Muscle layer of duodenum (tissue), 2 donors: ENCODE data around the gene ARMH4.

ENCODE experiments used
- H3K27ac ChIP-seq: one replicate; pipeline ENCODE4 v1.7.0; 2013; ENCODE audit warnings: mild to moderate bottlenecking, low read length
- H3K27me3 ChIP-seq: one replicate; pipeline ENCODE4 v1.7.0; 2013; ENCODE audit warnings: low read depth, mild to moderate bottlenecking, control low read depth, low read length
- H3K36me3 ChIP-seq, 2 donors: one replicate each; pipeline ENCODE4 v1.7.0; 2013; ENCODE audit warnings: low read length in 2 of 2, control low read depth in 1 of 2, mild to moderate bottlenecking in 1 of 2; ENCODE audit not compliant: insufficient read depth in 2 of 2, control insufficient read depth in 1 of 2
- H3K4me1 ChIP-seq, 2 donors: one replicate each; pipeline ENCODE4 v1.7.0; 2013; ENCODE audit warnings: low read length in 2 of 2, mild to moderate bottlenecking in 2 of 2, control low read depth in 1 of 2, moderate library complexity in 1 of 2; ENCODE audit not compliant: insufficient read depth in 2 of 2, control insufficient read depth in 1 of 2
- H3K4me3 ChIP-seq, 2 donors: one replicate each; pipeline ENCODE4 v1.7.0; 2013; ENCODE audit warnings: low read length in 2 of 2, low read depth in 1 of 2, mild to moderate bottlenecking in 1 of 2
- H3K9me3 ChIP-seq, 2 donors: one replicate each; pipeline ENCODE4 v1.7.0; 2013; ENCODE audit warnings: low read length in 2 of 2, control low read depth in 1 of 2, mild to moderate bottlenecking in 1 of 2; ENCODE audit not compliant: control insufficient read depth in 1 of 2
- donor health status: healthy.

Gene ARMH4

GRCh38 chr14:58152014-58152857, at the start of gene ARMH4:
Gene ARMH4, minus strand, starts transcription at chr14:58152213. Its CDS starts 12,855 bp downstream, at chr14:58139358.
- Histone ChIP-seq H3K27ac (no peak within 1 kb of the TSS), H3K36me3 (no peaks in the 10 kb centered on the region), H3K9me3 (no peaks in the 10 kb centered on the region), H3K4me3 (peak within 1 kb of the TSS; percentile 78 to 95), H3K27me3 (peaks cover 3% of the 10 kb centered on the region), H3K4me1 (peaks cover 0 to 9% of the 10 kb centered on the region in 2 donors)

GRCh38 chr14:58200846-58201245, 48.8 kb upstream of the ARMH4 start:
- Histone ChIP-seq H3K27ac (peak overlapping the region; percentile 83), H3K4me1 (peaks cover 0 to 14% of the 10 kb centered on the region in 2 donors), H3K4me3 (peak overlapping the region; percentile 88 to 97), H3K9me3 (no peaks in the 10 kb centered on the region), H3K36me3 (peaks cover 0 to 7% of the 10 kb centered on the region in 2 donors), H3K27me3 (no peaks in the 10 kb centered on the region)

- Histone ChIP-seq H3K4me1 (peaks cover 0 to 14% of the 10 kb centered on the region in 2 donors), H3K4me3 (peak overlapping the region; percentile 88 to 97), H3K9me3 (no peaks in the 10 kb centered on the region), H3K36me3 (peaks cover 0 to 7% of the 10 kb centered on the region in 2 donors), H3K27ac (peak overlapping the region; percentile 83), H3K27me3 (no peaks in the 10 kb centered on the region)
Measured at GRCh38 chr14:58200480-58200841, 48.4 kb upstream of the ARMH4 start.

- H3K9me3 ChIP-seq, result no peaks in the 10 kb centered on the region
- H3K27me3 ChIP-seq, result no peaks in the 10 kb centered on the region
- H3K4me3 ChIP-seq, result peak within 1 kb of the TSS; percentile 88 to 97
- H3K27ac ChIP-seq, result peak within 1 kb of the TSS; percentile 83
- peaks cover 0 to 14% of the 10 kb centered on the region in 2 donors for H3K4me1 ChIP-seq
- H3K36me3 ChIP-seq, result peaks cover 0 to 7% of the 10 kb centered on the region in 2 donors
Measured at GRCh38 chr14:58199726-58200479, 47.9 kb upstream of the ARMH4 start, which contains the start of gene ACTR10. Gene ACTR10, plus strand, starts transcription at chr14:58200149. Its CDS starts 69 bp downstream, at chr14:58200218.

GRCh38 chr14:58198086-58198485, 46.1 kb upstream of the ARMH4 start:
- peaks cover 0 to 14% of the 10 kb centered on the region in 2 donors for H3K4me1 ChIP-seq
- no peak overlapping the region for H3K27ac ChIP-seq
- H3K9me3 ChIP-seq, result no peaks in the 10 kb centered on the region
- no peaks in the 10 kb centered on the region for H3K27me3 ChIP-seq
- no peaks in the 10 kb centered on the region for H3K36me3 ChIP-seq
- H3K4me3 ChIP-seq, result no peak overlapping the region

- H3K4me3 ChIP-seq, result no peak overlapping the region
- peaks cover 0 to 5% of the 10 kb centered on the region in 2 donors for H3K4me1 ChIP-seq
- no peaks in the 10 kb centered on the region for H3K36me3 ChIP-seq
- no peaks in the 10 kb centered on the region for H3K9me3 ChIP-seq
- no peaks in the 10 kb centered on the region for H3K27me3 ChIP-seq
- no peak overlapping the region for H3K27ac ChIP-seq
Measured at GRCh38 chr14:58196198-58196597, 44.2 kb upstream of the ARMH4 start.

GRCh38 chr14:58193542-58193941, 41.5 kb upstream of the ARMH4 start:
- H3K4me1 ChIP-seq, result no peaks in the 10 kb centered on the region
- H3K27me3 ChIP-seq, result no peaks in the 10 kb centered on the region
- H3K36me3 ChIP-seq, result no peaks in the 10 kb centered on the region
- H3K9me3 ChIP-seq, result no peaks in the 10 kb centered on the region
- no peak overlapping the region for H3K4me3 ChIP-seq
- H3K27ac ChIP-seq, result no peak overlapping the region

GRCh38 chr14:58191763-58192601, 40.0 kb upstream of the ARMH4 start:
- Histone ChIP-seq H3K27ac (no peak overlapping the region), H3K4me1 (no peaks in the 10 kb centered on the region), H3K4me3 (no peak overlapping the region), H3K27me3 (no peaks in the 10 kb centered on the region), H3K36me3 (no peaks in the 10 kb centered on the region), H3K9me3 (no peaks in the 10 kb centered on the region)

GRCh38 chr14:58189176-58189575, 37.2 kb upstream of the ARMH4 start:
- Histone ChIP-seq H3K36me3 (no peaks in the 10 kb centered on the region), H3K27me3 (no peaks in the 10 kb centered on the region), H3K9me3 (no peaks in the 10 kb centered on the region), H3K4me3 (no peak overlapping the region), H3K4me1 (no peaks in the 10 kb centered on the region), H3K27ac (no peak overlapping the region)

- no peaks in the 10 kb centered on the region for H3K4me1 ChIP-seq
- no peaks in the 10 kb centered on the region for H3K9me3 ChIP-seq
Measured at GRCh38 chr14:58177125-58177524, 25.1 kb upstream of the ARMH4 start.

GRCh38 chr14:58171090-58171489, 19.1 kb upstream of the ARMH4 start:
- H3K9me3 ChIP-seq, result no peaks in the 10 kb centered on the region
- no peak overlapping the region for H3K4me3 ChIP-seq
- H3K27me3 ChIP-seq, result no peaks in the 10 kb centered on the region
- no peaks in the 10 kb centered on the region for H3K36me3 ChIP-seq
- H3K4me1 ChIP-seq, result no peaks in the 10 kb centered on the region
- H3K27ac ChIP-seq, result no peak overlapping the region

More at GRCh38 chr14:58177125-58177524, 25.1 kb upstream of the ARMH4 start:
- Histone ChIP-seq H3K27ac (no peak overlapping the region), H3K36me3 (no peaks in the 10 kb centered on the region), H3K4me3 (no peak overlapping the region), H3K27me3 (no peaks in the 10 kb centered on the region)
